ENCODE data around the gene ATP9B. TPM values are rescaled to one million over a fixed set of nuclear protein-coding genes. Genes with fewer than 3 reads are reported as not detected.
A peak's percentile ranks its signal among the peaks of the same experiment; 100 is the strongest.
"Not testable (repeated sequence)": the region's sequence is repeated elsewhere in the genome, so short reads cannot be mapped to it uniquely, and the experiment has no call there.

The ATP9B gene
- total RNA-seq, 1 experiment from 2014 or later: 6.5 TPM

DNA sequence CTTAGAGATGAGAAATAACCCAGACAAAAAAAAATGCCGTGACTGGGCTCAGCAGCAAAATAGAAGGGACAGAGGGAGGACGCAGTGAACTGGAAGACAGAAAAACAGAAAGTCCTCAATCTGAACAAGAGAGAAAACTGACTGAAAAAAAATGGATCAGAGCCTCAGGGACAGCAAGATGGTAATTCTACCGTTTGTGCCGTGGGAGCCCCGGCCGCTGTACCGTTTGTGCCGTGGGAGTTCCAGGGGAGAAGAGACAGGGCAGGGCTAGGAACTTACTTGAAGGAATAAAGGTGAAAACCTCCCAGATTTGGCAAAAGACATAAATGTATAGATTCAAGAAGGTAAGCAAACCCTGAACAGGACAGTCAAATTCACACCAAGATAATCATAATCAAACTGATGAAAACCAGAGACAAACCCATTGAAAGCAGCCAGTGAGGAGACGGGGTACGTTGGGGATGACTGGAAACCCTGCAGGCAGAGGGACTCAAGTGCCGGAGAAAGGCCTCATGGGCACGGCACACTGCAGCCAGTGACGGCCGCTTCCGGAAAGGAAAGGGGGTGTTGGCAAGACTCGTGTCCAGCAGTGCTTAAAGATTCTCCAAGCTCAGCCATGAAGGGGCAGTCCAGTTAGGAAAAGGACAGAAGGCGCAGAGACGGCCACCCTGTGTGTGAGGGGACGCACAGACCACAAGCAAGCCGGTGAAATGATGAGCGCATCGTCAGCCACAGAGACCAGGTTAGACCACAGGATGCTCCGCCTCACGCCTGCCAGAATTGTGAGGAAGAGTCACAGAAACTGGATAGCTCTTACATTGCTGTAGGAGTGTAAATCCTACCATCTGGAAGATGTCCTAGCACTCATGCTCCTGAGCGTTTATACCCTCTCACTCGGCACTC lies 286.5 kb downstream of the ATP9B start:
- no peak for DNase-seq (ENCODE audit: low read depth)

DNA sequence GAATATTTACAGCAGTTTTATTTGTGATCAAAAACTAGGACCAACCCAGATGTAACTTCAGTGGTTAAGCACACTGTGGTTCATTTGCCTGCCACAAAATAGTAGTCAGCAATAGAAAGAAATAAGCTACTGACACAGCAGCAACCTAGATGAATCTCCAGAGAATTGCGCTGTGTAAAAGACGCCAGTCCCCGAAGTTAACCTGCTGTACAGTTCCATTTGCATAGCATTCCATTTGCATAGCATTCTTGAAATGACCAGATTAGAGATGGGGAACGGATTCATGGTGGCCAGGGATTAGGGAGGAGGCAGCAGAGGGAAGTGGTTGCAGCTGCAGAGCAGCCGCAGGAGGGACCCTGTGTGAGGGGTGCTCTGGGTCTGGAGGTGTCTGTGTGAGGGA lies 287.2 kb downstream of the ATP9B start:
- no peak for DNase-seq (ENCODE audit: low read depth)

DNA sequence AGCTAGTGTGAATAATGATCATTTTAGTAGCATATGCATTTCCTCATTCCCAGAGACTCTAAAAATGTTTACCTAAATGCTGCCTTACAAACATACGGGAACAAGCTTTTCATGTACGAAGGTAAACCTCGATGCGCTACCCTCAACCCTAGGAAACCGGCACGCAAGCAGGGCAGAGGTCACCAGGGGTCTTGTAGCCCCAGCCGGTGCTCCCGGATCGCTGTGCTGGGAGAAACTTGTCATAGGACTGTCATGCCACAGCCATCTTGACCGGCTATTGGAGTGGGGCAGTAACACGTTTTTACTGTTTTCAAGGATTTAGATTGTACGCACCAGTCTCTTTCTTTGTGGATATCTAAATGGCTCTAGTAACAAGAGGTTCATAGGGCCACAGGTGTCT lies 291.7 kb downstream of the ATP9B start:
- no peak for DNase-seq (ENCODE audit: low read depth)

GRCh38 chr18:79361766-79362522 lies 292.8 kb downstream of the ATP9B start:
- DNase-seq (ENCODE audit: low read depth): no peak

DNA sequence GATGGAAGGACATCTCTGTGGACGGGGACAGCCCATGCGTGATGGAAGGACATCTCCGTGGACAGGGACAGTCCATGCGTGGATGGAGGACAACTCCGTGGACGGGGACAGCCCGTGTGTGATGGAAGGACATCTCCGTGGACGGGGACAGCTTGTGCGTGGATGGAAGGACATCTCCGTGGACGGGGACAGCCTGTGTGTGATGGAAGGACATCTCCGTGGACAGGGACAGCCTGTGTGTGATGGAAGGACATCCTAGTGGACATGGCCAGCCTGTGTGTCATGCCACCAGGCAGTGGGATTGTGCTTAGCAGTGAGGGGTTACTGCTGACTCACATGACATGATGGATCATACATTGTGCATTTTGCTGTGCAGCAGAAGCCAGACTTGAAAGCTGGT lies 296.5 kb downstream of the ATP9B start:
- no peak for DNase-seq (ENCODE audit: low read depth)

- DNase-seq (ENCODE audit: low read depth): peak; percentile 50
Measured at GRCh38 chr18:79366177-79367094, 297.2 kb downstream of the ATP9B start.

DNA sequence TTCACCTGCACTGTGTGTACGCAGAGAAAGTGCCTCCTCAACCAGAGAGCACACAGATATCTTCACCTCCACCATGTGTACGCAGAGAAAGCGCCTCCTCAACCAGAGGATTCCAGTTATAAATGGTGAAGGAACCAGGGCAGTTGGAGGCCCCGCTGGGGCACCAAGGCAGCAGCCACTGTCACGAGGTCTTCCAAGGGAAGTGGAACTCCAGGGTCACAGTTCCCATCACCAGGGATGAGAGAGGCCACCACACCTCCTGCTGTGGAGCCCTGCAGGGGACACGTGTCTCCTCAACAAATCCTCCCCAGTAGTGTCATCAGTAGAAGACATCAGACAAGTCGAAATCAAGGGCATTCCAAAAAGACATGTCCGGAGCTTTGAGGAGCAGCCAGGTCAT lies 298.3 kb downstream of the ATP9B start:
- DNase-seq (ENCODE audit: low read depth): no peak

DNA sequence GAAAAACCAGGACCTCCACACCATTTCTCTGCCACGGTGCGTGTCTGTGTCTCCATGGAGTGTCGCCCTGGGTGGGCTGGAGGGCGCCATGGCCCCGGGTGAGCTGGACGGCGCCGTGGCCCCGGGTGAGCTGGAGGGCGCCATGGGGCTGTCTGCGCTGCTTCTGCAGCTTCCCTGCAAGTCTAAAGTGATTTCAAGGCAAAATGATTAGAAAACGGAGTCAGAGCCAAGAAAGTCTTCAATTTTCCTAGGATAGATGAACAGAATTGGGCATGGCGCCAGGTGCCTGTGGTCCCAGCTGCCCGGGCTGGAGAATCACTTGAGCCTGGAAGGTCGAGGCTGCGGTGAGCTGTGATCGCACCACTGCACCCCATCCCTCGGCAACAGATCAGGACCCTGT lies 298.8 kb downstream of the ATP9B start:
- no peak for DNase-seq (ENCODE audit: low read depth)

- DNase-seq (ENCODE audit: low read depth): no peak
Measured at GRCh38 chr18:79368681-79369080, 299.5 kb downstream of the ATP9B start.

DNA sequence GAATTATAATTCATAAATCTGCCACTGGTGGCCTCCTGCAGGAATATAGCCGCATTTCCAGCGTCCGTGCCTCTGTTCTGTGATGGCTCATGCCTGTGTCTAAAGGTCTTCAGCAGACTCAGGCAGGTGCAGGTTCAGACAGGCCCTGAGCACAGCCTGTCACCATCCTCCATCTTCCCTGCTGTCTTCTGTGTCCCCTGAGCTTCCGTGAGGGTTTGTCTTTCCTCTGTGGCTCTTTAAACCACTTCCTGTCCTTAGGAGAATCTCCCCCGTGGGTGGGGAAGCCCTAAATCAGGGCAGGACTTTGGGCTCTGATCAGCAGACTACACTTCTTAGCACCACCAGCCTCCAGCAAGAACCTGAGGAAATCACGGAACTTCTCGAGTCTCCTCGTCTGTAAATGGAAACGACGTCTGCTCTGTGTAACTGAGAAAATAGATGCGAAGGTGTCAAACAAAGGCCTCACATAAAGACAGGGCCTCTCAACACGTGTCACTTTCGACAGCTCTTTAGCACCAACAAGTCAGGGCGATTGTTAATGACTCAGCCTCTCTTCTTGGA lies 302.4 kb downstream of the ATP9B start:
- DNase-seq (ENCODE audit: low read depth): no peak

DNA sequence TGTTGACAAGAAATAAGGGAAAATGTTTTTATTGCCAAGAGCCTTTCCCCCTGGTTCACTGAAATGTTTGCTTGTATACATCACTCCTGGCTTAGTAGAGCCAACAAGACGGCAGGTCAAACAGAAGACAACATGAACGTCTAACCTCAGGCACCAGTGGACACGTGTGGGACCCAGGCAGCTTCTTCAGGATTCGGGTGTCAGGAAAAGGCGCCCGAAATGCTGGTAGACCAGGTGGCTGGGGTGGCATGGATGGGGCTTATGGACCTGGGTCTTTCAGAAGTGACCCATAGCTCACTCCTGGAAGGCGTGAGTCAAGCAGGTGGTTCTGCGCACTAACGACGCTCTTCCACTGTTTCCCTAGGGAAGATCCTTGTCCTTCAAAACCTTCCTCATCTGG lies 303.3 kb downstream of the ATP9B start:
- DNase-seq (ENCODE audit: low read depth): no peak

DNA sequence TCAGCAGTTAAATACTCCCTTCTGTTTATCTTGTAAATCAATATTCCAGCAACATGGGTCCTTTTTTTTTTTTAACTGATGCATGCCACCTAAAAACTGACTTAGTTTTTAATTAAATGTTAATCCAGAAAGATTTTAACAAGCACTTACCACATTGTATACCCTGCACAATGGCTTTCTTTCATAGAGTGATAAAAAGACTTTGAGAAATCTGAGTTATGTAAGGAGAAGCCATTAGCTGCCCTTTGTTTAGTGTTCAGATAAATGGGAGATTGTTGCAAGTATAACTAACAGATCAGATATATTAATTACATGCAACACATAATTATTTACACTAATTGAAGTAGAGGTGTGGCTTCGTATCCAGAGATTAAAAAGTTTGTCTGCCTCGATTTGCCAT lies 303.8 kb downstream of the ATP9B start:
- DNase-seq (ENCODE audit: low read depth): no peak

- DNase-seq (ENCODE audit: low read depth): no peak
Measured at GRCh38 chr18:79373736-79374135, 304.5 kb downstream of the ATP9B start.

GRCh38 chr18:79374408-79375171 lies 305.4 kb downstream of the ATP9B start:
- DNase-seq (ENCODE audit: low read depth): no peak

- no peak for DNase-seq (ENCODE audit: low read depth)
Measured at GRCh38 chr18:79375441-79376154, 306.4 kb downstream of the ATP9B start.

- DNase-seq (ENCODE audit: low read depth): not testable (repeated sequence)
Measured at GRCh38 chr18:79376661-79377060, 307.5 kb downstream of the ATP9B start.

GRCh38 chr18:79377187-79377891 lies 308.1 kb downstream of the ATP9B start:
- no peak for DNase-seq (ENCODE audit: low read depth)

GRCh38 chr18:79378536-79379250 lies 309.5 kb downstream of the ATP9B start:
- DNase-seq (ENCODE audit: low read depth): peak; percentile 11
